CD14-positive monocyte (primary cell): ENCODE measurements around the gene MAPK8IP1. TPM values are rescaled to one million over a fixed set of nuclear protein-coding genes. Genes with fewer than 3 reads are reported as not detected.

Experiments
- DNase-seq, 3 donors: peaks; one replicate each; pipeline ENCODE4 v3.0.0-alpha.2; 2011 to 2022
- H2AFZ ChIP-seq: 2 replicates; pipeline ENCODE4 v1.6.0; 2012; ENCODE audit warnings: mild to moderate bottlenecking, low read depth, low read length, inconsistent platforms; ENCODE audit not compliant: insufficient read depth, poor library complexity, severe bottlenecking
- H3K27ac ChIP-seq, 2 donors: 1 replicate in 1 of 2; 2 replicates in 1 of 2; pipeline ENCODE4 v1.5.1; 2012 to 2013; ENCODE audit warnings: low read length in 2 of 2, control low read depth in 1 of 2, inconsistent platforms in 1 of 2, low read depth in 1 of 2, mild to moderate bottlenecking in 1 of 2
- H3K27me3 ChIP-seq, 2 donors: one replicate each; pipeline versions ENCODE4 v1.6.0 to v1.6.1; 2011 to 2013; ENCODE audit warnings: low read length in 2 of 2; ENCODE audit not compliant: control insufficient read depth in 2 of 2, insufficient read depth in 2 of 2
- H3K36me3 ChIP-seq, 2 donors: replicated peaks in 1 of 2; 1 replicate in 1 of 2; 2 replicates in 1 of 2; pipeline versions ENCODE4 v1.5.1 to v1.6.1; 2012 to 2013; ENCODE audit warnings: low read length in 2 of 2, control low read depth in 1 of 2, inconsistent platforms in 1 of 2, mild to moderate bottlenecking in 1 of 2; ENCODE audit not compliant: insufficient read depth in 2 of 2, control insufficient read depth in 1 of 2
- H3K4me1 ChIP-seq, 2 donors: 1 replicate in 1 of 2; 2 replicates in 1 of 2; pipeline versions ENCODE4 v1.5.1 to v1.6.1; 2012 to 2013; ENCODE audit warnings: low read length in 2 of 2, control low read depth in 1 of 2, inconsistent platforms in 1 of 2, mild to moderate bottlenecking in 1 of 2, moderate library complexity in 1 of 2; ENCODE audit not compliant: insufficient read depth in 2 of 2, control insufficient read depth in 1 of 2
- H3K4me2 ChIP-seq: replicated peaks from 2 replicates; pipeline ENCODE3; 2012; ENCODE audit warnings: low read length, moderate library complexity, mild to moderate bottlenecking; ENCODE audit not compliant: poor library complexity, severe bottlenecking; ENCODE audit errors: extremely low read depth
- H3K4me3 ChIP-seq, 3 experiments: fragments of 200-600 bp in 1 of 3; sonication (generic) in 1 of 3; replicated peaks in 1 of 3; 1 replicate in 2 of 3; 2 replicates in 1 of 3; pipeline ENCODE4 v1.5.1; 2011 to 2013; ENCODE audit warnings: low read length in 3 of 3, mild to moderate bottlenecking in 3 of 3, control low read depth in 2 of 3, low read depth in 2 of 3, inconsistent platforms in 1 of 3, moderate library complexity in 1 of 3
- H3K79me2 ChIP-seq: 2 replicates; pipeline ENCODE4 v1.6.0; 2012; ENCODE audit warnings: mild to moderate bottlenecking, control low read depth, inconsistent platforms, low read length, moderate library complexity; ENCODE audit not compliant: insufficient read depth
- H3K9ac ChIP-seq: 2 replicates; pipeline ENCODE4 v1.6.0; 2017; ENCODE audit warnings: low read length, mild to moderate bottlenecking; ENCODE audit not compliant: insufficient read depth, poor library complexity, severe bottlenecking
- H3K9me3 ChIP-seq, 2 donors: replicated peaks in 1 of 2; 1 replicate in 1 of 2; 2 replicates in 1 of 2; pipeline versions ENCODE4 v1.5.1 to v1.6.1; 2012 to 2013; ENCODE audit warnings: low read length in 2 of 2, control low read depth in 1 of 2; ENCODE audit not compliant: control insufficient read depth in 1 of 2, insufficient read depth in 1 of 2
- H4K20me1 ChIP-seq: 2 replicates; pipeline ENCODE4 v1.6.0; 2012; ENCODE audit warnings: mild to moderate bottlenecking, low read length, control low read depth, moderate library complexity; ENCODE audit not compliant: insufficient read depth
- H3K27ac Mint-ChIP-seq, 7 donors: one replicate each; pipeline ENCODE4 v1.8.0; 2020; ENCODE audit warnings: mild to moderate bottlenecking in 7 of 7, mixed read lengths in 7 of 7, moderate library complexity in 6 of 7, inconsistent platforms in 2 of 7
- H3K27me3 Mint-ChIP-seq, 3 donors: one replicate each; pipeline ENCODE4 v1.8.0; 2021 to 2022; ENCODE audit warnings: low read depth in 3 of 3, mild to moderate bottlenecking in 3 of 3, mixed read lengths in 3 of 3, moderate library complexity in 3 of 3, inconsistent platforms in 1 of 3
- H3K36me3 Mint-ChIP-seq, 2 donors: one replicate each; pipeline ENCODE4 v1.8.0; 2020; ENCODE audit warnings: mixed read lengths in 2 of 2, inconsistent platforms in 1 of 2, mild to moderate bottlenecking in 1 of 2
- H3K4me1 Mint-ChIP-seq: one replicate; pipeline ENCODE4 v1.8.0; 2020; ENCODE audit warnings: mild to moderate bottlenecking, mixed read lengths
- H3K4me3 Mint-ChIP-seq, 2 donors: one replicate each; pipeline ENCODE4 v1.8.0; 2020; ENCODE audit warnings: mild to moderate bottlenecking in 2 of 2, mixed read lengths in 2 of 2, moderate library complexity in 1 of 2
- H3K9me3 Mint-ChIP-seq, 7 donors: one replicate each; pipeline ENCODE4 v1.8.0; 2020 to 2022; ENCODE audit warnings: mixed read lengths in 7 of 7, mild to moderate bottlenecking in 6 of 7, moderate library complexity in 6 of 7, inconsistent platforms in 2 of 7
- CTCF ChIP-seq: fragments of 200-600 bp; IDR thresholded peaks from one replicate; pipeline ENCODE4 v1.8.0; 2022; ENCODE audit warnings: antibody characterized with exemption, mild to moderate bottlenecking
- WGBS: methylation state at CpG from one replicate; pipeline ENCODE4 v1.1.5; 2013; ENCODE audit warnings: missing lambda C conversion rate; ENCODE audit not compliant: insufficient coverage; 5-methylcytosine and 5-hydroxymethylcytosine counted together
- intact Hi-C, 2 donors: fragments of 100-400 bp; cut with micrococcal nuclease; formaldehyde crosslinking; loops; one replicate each; pipeline versions ENCODE4 v1.15.0 to v1.15.1; 2023
- polyA plus RNA-seq, 3 donors: library from polyadenylated mRNA; depleted of rRNA in 1 of 3; unstranded in 2 of 3; stranded (reverse) in 1 of 3; fragments of 300-500 nt in 2 of 3; fragments of >200 nt in 1 of 3; fragmentation: Illumina TruSeq in 2 of 3; gene quantifications; 1 replicate in 2 of 3; 2 replicates in 1 of 3; pipeline ENCODE4 v1.2.3, GENCODE V29; 2012 to 2021

MAPK8IP1 gene
- polyA plus RNA-seq, 3 donors, result 0.93 TPM; not detected in 2

GRCh38 chr11:45939836-45940235, 54.4 kb downstream of the MAPK8IP1 start:
- H3K36me3 ChIP-seq, result peaks cover 57 to 100% of the 10 kb centered on the region in 2 donors
- no peak for TF ChIP-seq CTCF

GRCh38 chr11:45941285-45941684, 55.8 kb downstream of the MAPK8IP1 start:
- H3K4me3 Mint-ChIP-seq, result no peak overlapping the region
- Histone ChIP-seq H4K20me1 (peaks cover 27% of the 10 kb centered on the region), H3K4me1 (peaks cover 4 to 9% of the 10 kb centered on the region in 2 donors), H3K27ac (no peak overlapping the region), H3K27me3 (no peaks in the 10 kb centered on the region), H3K36me3 (peaks cover 63 to 100% of the 10 kb centered on the region in 2 donors), H3K4me3 (no peak overlapping the region), H3K9ac (no peak overlapping the region), H3K4me2 (no peak overlapping the region), H2AFZ (no peak overlapping the region), H3K79me2 (no peaks in the 10 kb centered on the region), H3K9me3 (no peaks in the 10 kb centered on the region)
- no peak for DNase-seq
- no peak overlapping the region for H3K27ac Mint-ChIP-seq
- intact Hi-C loops, result no loop called here
- H3K9me3 Mint-ChIP-seq, result no peaks in the 10 kb centered on the region
- WGBS, result 100% methylated on average over 2 of the region's 4 CpGs
- peaks cover 75 to 91% of the 10 kb centered on the region in 2 donors for H3K36me3 Mint-ChIP-seq
- peaks cover 8% of the 10 kb centered on the region for H3K4me1 Mint-ChIP-seq
- no peak for TF ChIP-seq CTCF
- H3K27me3 Mint-ChIP-seq, result no peaks in the 10 kb centered on the region

More at GRCh38 chr11:45939836-45940235, 54.4 kb downstream of the MAPK8IP1 start:
- no peaks in the 10 kb centered on the region for H3K27me3 ChIP-seq
- H3K27ac ChIP-seq, result no peak overlapping the region
- Mint-ChIP-seq H3K4me3 (no peak overlapping the region), H3K4me1 (peaks cover 23% of the 10 kb centered on the region), H3K27ac (no peak overlapping the region), H3K36me3 (peaks cover 70 to 89% of the 10 kb centered on the region in 2 donors), H3K27me3 (no peaks in the 10 kb centered on the region), H3K9me3 (no peaks in the 10 kb centered on the region)
- no peak for DNase-seq
- no CpG with 5 or more reads among the region's 2 CpGs for WGBS
- H3K4me2 ChIP-seq, result no peak overlapping the region
- H3K9ac ChIP-seq, result no peak overlapping the region
- intact Hi-C loops, result no loop called here
- H2AFZ ChIP-seq, result no peak overlapping the region
- H3K4me3 ChIP-seq, result no peak overlapping the region
- H3K9me3 ChIP-seq, result no peaks in the 10 kb centered on the region
- H3K79me2 ChIP-seq, result peaks cover 3% of the 10 kb centered on the region
- H3K4me1 ChIP-seq, result peaks cover 19 to 23% of the 10 kb centered on the region in 2 donors
- peaks cover 29% of the 10 kb centered on the region for H4K20me1 ChIP-seq
